HPDE6-E6E7 (cell line): ENCODE measurements around the gene SCLT1.
A peak's percentile ranks its signal among the peaks of the same experiment; 100 is the strongest.
"Not testable (repeated sequence)": the region's sequence is repeated elsewhere in the genome, so short reads cannot be mapped to it uniquely, and the experiment has no call there.

Source experiments
- DNase-seq: peaks from one replicate; pipeline ENCODE4 v3.0.0; 2011; ENCODE audit warnings: missing footprints; ENCODE audit errors: extremely low spot score

Gene SCLT1

DNA sequence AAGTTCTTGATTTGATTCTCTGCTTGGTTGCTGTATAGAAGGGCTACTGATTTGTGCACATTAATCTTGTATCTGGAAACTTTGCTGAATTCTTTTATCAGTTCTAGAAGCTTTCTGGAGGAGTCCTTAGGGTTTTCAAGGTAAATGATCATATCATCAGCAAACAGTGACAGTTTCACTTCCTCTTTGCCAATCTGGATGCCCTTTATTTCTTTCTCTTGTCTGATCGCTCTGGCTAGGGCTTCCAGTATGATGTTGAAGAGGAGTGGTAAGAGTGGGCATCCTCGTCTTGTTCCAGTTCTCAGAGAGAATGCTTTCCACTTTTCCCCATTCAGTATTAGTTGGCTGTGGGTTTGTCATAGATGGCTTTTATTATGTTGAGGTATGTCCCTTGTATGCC lies 23.8 kb downstream of the SCLT1 start:
- DNase-seq: not testable (repeated sequence)

GRCh38 chr4:129064717-129065116 lies 28.6 kb downstream of the SCLT1 start:
- DNase-seq: no peak

DNA sequence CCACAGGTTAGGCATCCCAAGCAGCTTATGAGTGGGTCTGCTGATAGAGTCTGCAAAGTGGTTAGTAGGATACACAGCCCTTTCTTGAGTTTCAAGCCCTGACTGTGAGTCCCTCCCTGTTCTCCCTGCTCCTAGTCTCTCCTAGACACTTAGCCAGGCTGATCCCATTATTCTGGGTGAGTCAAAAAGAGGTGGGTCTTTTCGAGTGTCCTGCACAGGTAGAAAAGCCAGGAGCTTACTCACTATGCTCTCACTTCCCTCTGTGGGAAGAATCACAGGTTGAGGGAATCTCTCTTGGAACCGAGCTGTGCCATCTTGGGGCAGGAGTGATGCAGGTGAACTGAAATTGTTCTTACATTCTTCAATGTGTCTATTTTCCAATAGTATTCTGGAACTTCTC lies 29.7 kb downstream of the SCLT1 start:
- no peak for DNase-seq

DNA sequence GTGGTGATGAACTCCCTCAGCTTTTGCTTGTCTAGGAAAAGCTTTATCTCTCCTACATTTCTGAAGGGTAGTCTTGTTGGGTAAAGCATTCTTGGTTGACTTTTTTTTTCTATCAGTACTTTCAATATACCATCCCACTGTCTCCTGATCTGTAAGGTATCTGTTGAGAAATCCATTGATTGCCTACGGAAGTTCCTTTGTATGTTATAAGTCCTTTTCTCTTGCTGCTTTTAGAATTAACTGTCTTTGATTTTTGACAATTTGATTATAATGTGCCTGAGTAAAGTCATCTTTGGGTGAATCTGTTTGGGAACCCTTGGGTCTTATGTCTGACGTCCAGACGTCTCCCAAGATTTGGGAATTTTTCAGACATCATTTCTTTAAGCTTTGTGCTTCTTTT lies 30.8 kb downstream of the SCLT1 start:
- no peak for DNase-seq

GRCh38 chr4:129059028-129059427 lies 34.3 kb downstream of the SCLT1 start:
- no peak for DNase-seq

DNA sequence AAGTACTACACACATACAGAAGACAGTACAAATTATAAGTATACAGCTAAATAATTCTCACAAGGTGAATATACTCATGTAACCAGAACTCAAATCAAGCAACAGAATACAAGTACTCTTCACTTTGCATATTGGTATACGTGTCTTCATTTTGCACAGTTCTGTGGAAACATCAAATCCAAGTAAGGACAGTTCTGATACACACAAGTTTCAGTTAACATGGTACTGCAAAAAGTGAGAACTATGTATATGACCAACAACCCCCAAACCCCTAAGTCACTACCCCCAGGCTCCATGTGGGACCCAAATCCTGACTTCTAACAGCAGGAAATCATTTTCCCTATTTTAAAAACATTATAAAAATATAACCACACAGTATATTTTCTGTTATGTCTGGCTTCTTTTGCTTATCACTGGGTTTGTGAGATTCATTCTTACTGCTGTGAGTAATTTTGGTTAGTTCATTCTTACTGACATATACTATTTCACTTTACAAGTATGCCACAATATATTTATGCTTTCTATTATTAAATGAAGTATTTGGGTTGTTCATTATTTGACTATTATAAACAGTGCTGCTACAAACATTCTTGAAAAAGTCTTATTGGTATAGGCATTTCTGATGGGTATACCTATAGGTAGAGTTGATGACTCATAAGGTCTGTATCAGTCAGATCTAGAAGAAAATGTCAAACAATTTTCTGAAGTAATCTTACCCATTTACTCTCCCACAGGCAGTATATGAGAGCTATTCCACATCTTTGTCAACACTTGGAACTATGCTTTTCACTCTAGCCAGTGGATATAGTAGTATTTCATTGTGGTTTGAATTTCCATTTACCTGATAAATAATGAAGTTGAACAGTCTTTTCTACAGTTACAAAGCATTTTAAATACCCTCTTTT lies 47.0 kb downstream of the SCLT1 start:
- DNase-seq: no peak

GRCh38 chr4:129043523-129043922 lies 49.8 kb downstream of the SCLT1 start:
- no peak for DNase-seq

- DNase-seq: no peak
Measured at GRCh38 chr4:129040471-129040870, 52.9 kb downstream of the SCLT1 start.

- no peak for DNase-seq
Measured at GRCh38 chr4:129037093-129037492, 56.2 kb downstream of the SCLT1 start.

DNA sequence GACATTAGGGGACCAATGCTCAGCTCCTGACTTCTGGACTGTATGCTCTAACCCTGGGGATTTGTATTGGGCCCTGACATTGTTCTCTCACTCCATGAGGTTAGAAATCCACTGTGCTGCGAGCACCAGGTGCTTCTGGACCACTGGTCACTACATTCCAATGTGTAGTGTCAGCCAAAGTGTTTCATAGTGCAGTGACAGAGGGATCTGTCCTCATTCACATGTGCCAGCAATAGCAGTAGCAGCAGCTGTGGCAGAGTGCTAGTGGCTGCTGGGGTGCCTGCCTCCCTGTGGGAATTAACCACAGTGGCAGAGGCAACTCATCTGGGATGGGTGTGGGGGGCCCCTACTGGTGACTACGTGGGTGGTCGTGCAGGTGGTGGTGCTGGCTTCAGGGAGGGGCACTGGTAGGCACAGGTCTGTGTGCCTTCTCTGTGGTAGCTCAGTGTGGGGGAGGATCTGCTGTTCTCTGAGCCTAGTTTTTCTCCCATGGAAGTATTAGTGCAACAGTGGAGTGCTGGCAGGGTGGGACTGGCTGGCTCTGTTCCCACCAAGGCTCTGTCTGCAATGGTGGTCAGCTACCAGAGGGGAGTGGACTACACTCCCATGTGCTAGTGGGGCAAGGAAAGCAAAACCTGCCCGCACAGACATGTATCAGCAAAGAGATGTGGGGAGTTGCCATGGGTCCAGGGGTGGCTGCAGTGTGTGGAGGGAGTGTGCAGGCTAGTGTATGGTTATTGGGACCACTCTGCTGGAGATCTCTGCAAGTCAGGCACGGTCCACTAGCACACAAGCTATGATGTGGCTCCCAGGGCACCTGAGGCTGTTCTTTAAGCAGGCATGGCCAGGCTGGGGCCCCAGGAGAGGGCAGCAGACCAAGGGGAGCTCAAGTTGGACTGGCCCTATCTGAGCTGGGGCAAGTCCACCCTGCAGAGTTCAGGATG lies 78.5 kb downstream of the SCLT1 start:
- DNase-seq: no peak

DNA sequence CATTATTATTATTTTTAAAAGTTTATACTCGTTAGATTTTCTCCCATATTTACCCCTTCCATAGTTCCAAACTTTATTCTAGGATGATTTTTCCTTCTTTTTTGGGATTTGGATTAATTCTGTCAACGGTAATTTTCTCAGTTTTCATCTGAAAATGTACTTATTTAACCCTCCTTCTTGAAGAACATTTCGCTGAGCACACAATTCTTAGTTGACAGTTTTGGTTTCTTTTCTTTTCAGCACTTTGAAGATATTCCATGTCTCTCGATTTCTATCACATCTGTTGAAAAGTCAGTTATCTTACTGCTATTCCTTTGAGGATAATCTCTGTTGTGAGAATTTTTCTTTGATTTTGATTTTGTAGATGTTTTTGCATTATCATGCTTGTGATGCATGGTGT lies 85.2 kb downstream of the SCLT1 start:
- DNase-seq: no peak

DNA sequence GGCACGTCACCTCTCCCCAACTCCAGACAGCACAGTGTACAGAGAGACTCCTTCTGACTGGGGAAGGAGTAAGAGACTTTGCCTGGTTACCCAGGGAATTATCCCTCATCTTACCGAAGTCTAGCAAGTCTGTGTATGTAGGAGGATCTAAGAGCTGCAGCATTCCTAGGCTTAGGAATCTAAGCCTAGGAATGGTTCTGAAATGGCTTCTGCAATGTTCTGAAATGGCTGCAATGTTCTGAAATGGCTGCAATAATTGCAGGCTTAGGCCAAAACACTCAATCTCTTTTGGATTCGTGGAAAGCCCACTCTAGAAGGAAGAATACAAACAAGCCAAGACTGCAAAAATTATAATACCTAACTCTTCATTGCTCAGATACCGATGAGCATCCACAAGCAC lies 106.4 kb downstream of the SCLT1 start:
- DNase-seq: no peak

DNA sequence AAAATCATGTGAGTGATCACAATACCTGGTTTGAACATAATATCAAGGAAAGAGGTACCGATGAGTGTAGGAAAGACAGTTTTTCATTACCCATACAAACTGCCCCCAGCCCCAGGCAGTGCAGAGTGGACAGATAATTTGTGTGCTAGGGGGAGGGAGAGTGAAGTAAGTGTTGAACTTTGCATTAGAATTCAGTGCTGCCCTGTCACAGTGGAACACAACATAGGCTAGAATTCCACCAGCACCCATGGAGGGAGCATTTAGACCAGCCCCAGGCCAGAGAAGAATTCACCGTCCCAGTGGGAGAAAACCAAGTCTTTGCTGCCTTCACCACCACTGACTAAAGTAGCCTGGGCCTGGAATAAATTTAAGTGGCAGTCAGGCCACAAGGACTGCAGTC lies 107.3 kb downstream of the SCLT1 start:
- DNase-seq: no peak

- DNase-seq: no peak
Measured at GRCh38 chr4:128983771-128984485, 109.4 kb downstream of the SCLT1 start.

- DNase-seq: no peak
Measured at GRCh38 chr4:128981377-128981776, 112.0 kb downstream of the SCLT1 start.

GRCh38 chr4:128980816-128981326 lies 112.5 kb downstream of the SCLT1 start:
- no peak for DNase-seq

- DNase-seq: peak; percentile 20
Measured at GRCh38 chr4:128979934-128980333, 113.4 kb downstream of the SCLT1 start.

GRCh38 chr4:128978985-128979384 lies 114.4 kb downstream of the SCLT1 start:
- no peak for DNase-seq

DNA sequence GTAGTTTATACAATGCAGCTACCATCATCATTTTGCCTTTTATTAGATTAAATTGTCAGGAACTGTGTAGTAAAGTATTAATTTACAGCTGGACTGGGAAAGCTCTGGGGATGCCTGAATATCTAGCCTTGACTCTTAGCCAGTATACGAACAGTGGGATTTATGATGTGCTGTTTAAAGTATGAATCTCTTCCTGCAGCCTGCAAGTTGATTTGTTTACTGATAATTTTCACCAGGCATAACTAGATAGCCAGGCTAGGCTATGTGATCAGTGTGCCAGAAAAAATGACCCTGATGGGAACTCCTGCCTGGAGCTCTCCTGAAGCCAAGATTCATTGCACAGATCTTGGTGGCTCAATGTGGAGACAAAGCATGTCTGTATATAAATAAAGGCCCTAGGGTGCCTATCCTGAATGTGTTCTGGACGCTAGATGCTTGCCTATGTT lies 119.2 kb downstream of the SCLT1 start:
- DNase-seq: no peak

DNA sequence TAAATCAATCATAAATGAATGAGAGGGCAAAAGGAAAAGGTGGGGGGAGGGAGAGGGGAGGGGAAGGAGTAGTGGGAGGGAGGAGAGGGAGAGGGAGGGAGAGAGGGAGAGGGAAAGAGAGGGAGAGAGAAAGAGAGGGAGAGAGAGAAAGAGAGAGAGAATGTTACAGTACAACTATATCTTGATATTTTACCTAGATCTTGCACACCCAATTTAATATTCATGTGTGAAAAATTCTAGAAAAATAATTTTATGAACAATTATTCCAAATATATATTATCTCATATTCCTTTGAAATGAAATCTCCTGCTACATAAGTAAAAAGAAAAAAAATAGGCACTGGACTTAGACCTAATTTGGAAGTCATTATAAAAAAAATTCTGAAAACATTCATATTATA lies 120.0 kb downstream of the SCLT1 start:
- no peak for DNase-seq

GRCh38 chr4:128961405-128961804 lies 131.9 kb downstream of the SCLT1 start:
- DNase-seq: no peak

DNA sequence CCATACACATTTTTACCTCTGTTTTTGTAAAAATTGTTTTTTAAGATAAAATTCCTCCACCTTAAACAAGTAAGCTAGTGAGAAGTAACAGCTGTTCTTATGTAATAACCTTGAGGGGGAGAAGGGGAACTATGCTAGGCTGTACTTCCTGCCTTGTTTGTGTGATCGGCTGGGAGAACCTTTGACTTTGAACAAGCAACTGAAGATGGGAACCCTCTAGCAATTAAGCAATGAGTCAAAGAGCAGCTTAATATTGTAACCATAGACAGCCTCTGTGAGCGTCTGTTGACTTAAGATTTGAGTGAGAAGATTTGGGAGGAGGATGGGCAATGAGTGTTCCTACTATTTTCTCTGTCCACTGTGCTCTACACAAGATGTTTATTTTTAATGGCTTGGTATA lies 135.1 kb downstream of the SCLT1 start:
- no peak for DNase-seq
